Cardiac fibroblast (primary cell): ENCODE measurements around the gene PSMD1.
"Not testable (repeated sequence)": the region's sequence is repeated elsewhere in the genome, so short reads cannot be mapped to it uniquely, and the experiment has no call there.

ENCODE experiments used
- DNase-seq, 2 donors: peaks; one replicate each; pipeline versions ENCODE4 v3.0.0 to v3.0.0-alpha.2; 2010; ENCODE audit warnings: low read depth in 2 of 2
- H3K4me3 ChIP-seq, 2 donors: replicated peaks in 1 of 2; 1 replicate in 1 of 2; 2 replicates in 1 of 2; pipeline ENCODE4 v1.5.1; 2011; ENCODE audit warnings: low read depth in 2 of 2, low read length in 2 of 2, mild to moderate bottlenecking in 2 of 2, moderate library complexity in 1 of 2
- CTCF ChIP-seq: IDR thresholded peaks from one replicate; pipeline ENCODE4 v1.5.1; 2011; ENCODE audit warnings: low read depth, mild to moderate bottlenecking, low read length, inconsistent platforms

Gene PSMD1

GRCh38 chr2:231058761-231059550 is 2.3 kb downstream of the PSMD1 start:
- no peak overlapping the region for H3K4me3 ChIP-seq
- peak in 1 of 2 donors; percentile 51 for DNase-seq
- TF ChIP-seq CTCF = no peak

- DNase-seq = peak in 1 of 2 donors; percentile 26
- TF ChIP-seq CTCF = no peak
- no peak overlapping the region for H3K4me3 ChIP-seq
These were observed 3.1 kb downstream of the PSMD1 start for GRCh38 chr2:231059756-231060155.

- no peak for TF ChIP-seq CTCF
- no peak overlapping the region for H3K4me3 ChIP-seq
- DNase-seq = no peak
These were observed 6.1 kb downstream of the PSMD1 start for GRCh38 chr2:231062776-231063175.

- no peak overlapping the region for H3K4me3 ChIP-seq
- TF ChIP-seq CTCF = no peak
- no peak for DNase-seq
These were observed 6.7 kb downstream of the PSMD1 start for GRCh38 chr2:231063347-231063746.

GRCh38 chr2:231065966-231066365 is 9.3 kb downstream of the PSMD1 start:
- no peak for TF ChIP-seq CTCF
- no peak overlapping the region for H3K4me3 ChIP-seq
- no peak for DNase-seq

GRCh38 chr2:231067531-231067930 is 10.9 kb downstream of the PSMD1 start:
- DNase-seq, H3K4me3 ChIP-seq: not testable (repeated sequence)

- no peak overlapping the region for H3K4me3 ChIP-seq
- peak; percentile 19 to 75 for DNase-seq
- no peak for TF ChIP-seq CTCF
These were observed 12.0 kb downstream of the PSMD1 start for GRCh38 chr2:231068525-231069222.
